Activated T-cell treated with anti-CD3 and anti-CD28 coated beads, Interleukin-2, amount 50 U/mL, for 4 hours (primary cell): ENCODE data around the gene FAM193A. TPM values are rescaled to one million over a fixed set of nuclear protein-coding genes. Genes with fewer than 3 reads are reported as not detected.
"Not testable (repeated sequence)": the region's sequence is repeated elsewhere in the genome, so short reads cannot be mapped to it uniquely, and the experiment has no call there.

Experiments
- ATAC-seq, 2 donors: fragments of 200-7000 bp; cut with Tn5 transposase; one replicate each; pipeline ENCODE4 v1.10.0; 2021
- DNase-seq: peaks from one replicate; pipeline ENCODE4 v3.0.0-alpha.2; 2020
- H3K27me3 Mint-ChIP-seq: one replicate; pipeline ENCODE4 v1.8.0; 2021; ENCODE audit warnings: low read depth, mixed read lengths
- H3K36me3 Mint-ChIP-seq: one replicate; pipeline ENCODE4 v1.8.0; 2022; ENCODE audit warnings: mixed read lengths; ENCODE audit not compliant: insufficient read depth
- H3K4me1 Mint-ChIP-seq: one replicate; pipeline ENCODE4 v1.8.0; 2021; ENCODE audit warnings: low read depth, mixed read lengths
- H3K4me3 Mint-ChIP-seq: one replicate; pipeline ENCODE4 v1.8.0; 2021; ENCODE audit warnings: mild to moderate bottlenecking, moderate library complexity, mixed read lengths
- H3K9me3 Mint-ChIP-seq: one replicate; pipeline ENCODE4 v1.8.0; 2021; ENCODE audit warnings: mixed read lengths
- total RNA-seq, 3 donors: library from RNA; stranded (reverse); gene quantifications; one replicate each; pipeline ENCODE4 v1.2.1, GENCODE V29; 2021

The FAM193A gene
- total RNA-seq, 3 donors from 2014 or later: 24.7 to 25.3 (median 24.9) TPM

GRCh38 chr4:2543580-2544191 is 7.2 kb downstream of the FAM193A start:
- H3K36me3 Mint-ChIP-seq, H3K27me3 Mint-ChIP-seq, ATAC-seq, H3K4me3 Mint-ChIP-seq, H3K9me3 Mint-ChIP-seq, DNase-seq: not testable (repeated sequence)
- peaks cover 28% of the 10 kb centered on the region for H3K4me1 Mint-ChIP-seq

GRCh38 chr4:2545321-2546013 is 9.0 kb downstream of the FAM193A start:
- H3K9me3 Mint-ChIP-seq: no peaks in the 10 kb centered on the region
- no peaks in the 10 kb centered on the region for H3K27me3 Mint-ChIP-seq
- peaks cover 20% of the 10 kb centered on the region for H3K4me1 Mint-ChIP-seq
- H3K4me3 Mint-ChIP-seq: no peak overlapping the region
- peaks cover 5% of the 10 kb centered on the region for H3K36me3 Mint-ChIP-seq
- ATAC-seq: no peak
- DNase-seq: no peak

GRCh38 chr4:2546286-2546823 is 9.9 kb downstream of the FAM193A start:
- Mint-ChIP-seq H3K4me1 (peaks cover 22% of the 10 kb centered on the region), H3K9me3 (no peaks in the 10 kb centered on the region), H3K36me3 (peaks cover 5% of the 10 kb centered on the region), H3K27me3 (no peaks in the 10 kb centered on the region), H3K4me3 (no peak overlapping the region)
- DNase-seq (no peak), ATAC-seq (no peak)

- not testable (repeated sequence) for H3K36me3 Mint-ChIP-seq, ATAC-seq, DNase-seq, H3K4me3 Mint-ChIP-seq, H3K9me3 Mint-ChIP-seq, H3K27me3 Mint-ChIP-seq
- peaks cover 23% of the 10 kb centered on the region for H3K4me1 Mint-ChIP-seq
These were observed 10.7 kb downstream of the FAM193A start for GRCh38 chr4:2546961-2547691.

- ATAC-seq (no peak), DNase-seq (no peak)
- H3K9me3 Mint-ChIP-seq: no peaks in the 10 kb centered on the region
- H3K4me3 Mint-ChIP-seq: no peak overlapping the region
- peaks cover 3% of the 10 kb centered on the region for H3K36me3 Mint-ChIP-seq
- no peaks in the 10 kb centered on the region for H3K27me3 Mint-ChIP-seq
- H3K4me1 Mint-ChIP-seq: peaks cover 35% of the 10 kb centered on the region
These were observed 14.7 kb downstream of the FAM193A start for GRCh38 chr4:2551118-2551517.

DNA sequence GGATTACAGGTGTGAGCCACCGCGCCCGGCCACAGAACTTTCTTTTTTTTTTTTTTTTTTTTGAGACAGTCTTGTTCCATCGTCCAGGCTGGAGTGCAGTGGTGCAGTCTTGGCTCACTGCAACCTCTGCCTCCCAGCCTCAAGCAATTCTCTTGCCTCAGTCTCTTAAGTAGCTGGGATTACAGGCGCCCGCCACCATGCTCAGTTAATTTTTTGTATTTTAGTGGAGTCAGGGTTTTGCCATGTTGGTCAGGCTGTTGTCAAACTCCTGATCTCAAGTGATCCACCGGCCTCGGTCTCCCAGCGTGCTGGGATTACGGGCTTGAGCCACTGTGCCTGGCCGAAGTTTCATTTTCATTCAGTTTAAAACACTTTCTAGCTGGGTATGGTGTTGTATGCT is 16.4 kb downstream of the FAM193A start:
- Mint-ChIP-seq H3K4me1 (peaks cover 36% of the 10 kb centered on the region), H3K4me3 (no peak overlapping the region), H3K36me3 (no peaks in the 10 kb centered on the region), H3K9me3 (no peaks in the 10 kb centered on the region), H3K27me3 (no peaks in the 10 kb centered on the region)
- no peak for DNase-seq
- ATAC-seq: no peak

DNA sequence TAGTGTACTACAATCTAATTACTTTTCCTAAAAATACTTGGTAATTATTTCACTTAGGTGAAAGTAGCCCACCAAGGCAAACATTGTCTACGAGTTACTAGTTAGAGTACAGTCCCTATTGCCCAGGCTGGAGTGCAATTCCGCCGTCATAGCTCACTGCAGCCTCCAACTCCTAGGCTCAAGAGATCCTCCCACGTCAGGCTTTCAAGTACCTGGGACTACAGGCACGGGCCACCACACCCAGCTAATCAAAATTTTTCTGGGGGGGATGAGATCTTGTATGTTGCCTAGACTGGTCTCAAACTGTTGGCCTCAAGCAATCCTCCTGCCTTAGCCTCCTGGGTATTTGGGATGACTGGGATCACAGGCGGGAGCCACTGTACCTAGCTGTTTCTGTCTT is 21.9 kb downstream of the FAM193A start:
- DNase-seq (no peak), ATAC-seq (no peak)
- Mint-ChIP-seq H3K36me3 (peaks cover 5% of the 10 kb centered on the region), H3K9me3 (no peaks in the 10 kb centered on the region), H3K4me1 (peaks cover 38% of the 10 kb centered on the region), H3K27me3 (no peaks in the 10 kb centered on the region), H3K4me3 (no peak overlapping the region)

DNA sequence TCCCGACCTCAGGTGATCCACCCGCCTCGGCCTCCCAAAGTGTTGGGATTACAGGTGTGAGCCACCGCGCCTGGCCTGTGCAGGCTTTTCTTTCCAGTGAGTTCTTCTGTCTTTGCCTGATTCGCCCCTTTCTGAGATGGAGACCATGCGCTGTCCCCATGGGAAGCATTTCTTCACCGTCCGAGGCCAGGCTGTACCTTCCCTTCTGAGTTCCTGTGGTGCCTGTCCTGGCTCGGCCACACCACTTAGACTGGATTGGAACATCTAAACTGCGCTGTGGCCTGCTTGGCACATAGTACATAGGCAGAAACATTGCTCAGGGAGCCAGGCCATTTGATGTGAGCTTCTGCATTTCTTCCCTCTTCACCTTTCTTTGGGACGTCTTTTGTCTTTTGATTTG is 23.7 kb downstream of the FAM193A start:
- H3K27me3 Mint-ChIP-seq: no peaks in the 10 kb centered on the region
- DNase-seq: no peak
- no peaks in the 10 kb centered on the region for H3K9me3 Mint-ChIP-seq
- peaks cover 8% of the 10 kb centered on the region for H3K36me3 Mint-ChIP-seq
- H3K4me3 Mint-ChIP-seq: no peak overlapping the region
- H3K4me1 Mint-ChIP-seq: peaks cover 34% of the 10 kb centered on the region
- ATAC-seq: no peak

DNA sequence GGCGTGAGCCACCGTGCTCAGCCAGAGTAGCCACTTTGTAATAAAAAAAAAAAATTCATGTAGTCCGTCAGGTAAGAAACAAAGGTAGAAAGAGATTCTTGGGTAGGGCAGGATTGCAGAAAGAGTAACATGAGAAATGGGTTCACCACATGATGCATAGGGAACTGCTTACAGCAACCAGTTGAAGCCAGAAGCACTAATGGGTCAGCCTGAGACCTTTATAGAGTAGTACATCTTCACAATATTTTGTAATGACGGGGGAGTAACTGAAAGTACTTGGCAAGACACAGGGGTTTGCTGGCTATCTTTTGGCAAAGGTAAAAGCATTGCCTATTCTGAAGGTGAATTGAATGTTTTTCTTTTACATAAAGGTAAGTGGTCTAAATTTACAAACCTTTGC is 29.1 kb downstream of the FAM193A start:
- Mint-ChIP-seq H3K27me3 (no peaks in the 10 kb centered on the region), H3K4me3 (no peak overlapping the region), H3K9me3 (no peaks in the 10 kb centered on the region), H3K36me3 (peaks cover 12% of the 10 kb centered on the region), H3K4me1 (peaks cover 39% of the 10 kb centered on the region)
- DNase-seq (no peak), ATAC-seq (no peak)

- ATAC-seq (no peak), DNase-seq (no peak)
- Mint-ChIP-seq H3K4me1 (peaks cover 60% of the 10 kb centered on the region), H3K9me3 (no peaks in the 10 kb centered on the region), H3K36me3 (peaks cover 6% of the 10 kb centered on the region), H3K4me3 (no peak overlapping the region), H3K27me3 (no peaks in the 10 kb centered on the region)
These were observed 33.6 kb downstream of the FAM193A start for GRCh38 chr4:2570036-2570435.

- H3K36me3 Mint-ChIP-seq: peaks cover 5% of the 10 kb centered on the region
- ATAC-seq (peak; percentile 98 to 99), DNase-seq (peak; percentile 49)
- no peaks in the 10 kb centered on the region for H3K27me3 Mint-ChIP-seq
- H3K4me3 Mint-ChIP-seq: peak overlapping the region; percentile 39
- H3K4me1 Mint-ChIP-seq: peaks cover 60% of the 10 kb centered on the region
- no peaks in the 10 kb centered on the region for H3K9me3 Mint-ChIP-seq
These were observed 34.2 kb downstream of the FAM193A start for GRCh38 chr4:2570551-2571222.

GRCh38 chr4:2572076-2572475 is 35.6 kb downstream of the FAM193A start:
- Mint-ChIP-seq H3K4me3 (no peak overlapping the region), H3K4me1 (peaks cover 63% of the 10 kb centered on the region), H3K27me3 (no peaks in the 10 kb centered on the region), H3K9me3 (no peaks in the 10 kb centered on the region), H3K36me3 (peaks cover 6% of the 10 kb centered on the region)
- ATAC-seq (no peak), DNase-seq (no peak)

DNA sequence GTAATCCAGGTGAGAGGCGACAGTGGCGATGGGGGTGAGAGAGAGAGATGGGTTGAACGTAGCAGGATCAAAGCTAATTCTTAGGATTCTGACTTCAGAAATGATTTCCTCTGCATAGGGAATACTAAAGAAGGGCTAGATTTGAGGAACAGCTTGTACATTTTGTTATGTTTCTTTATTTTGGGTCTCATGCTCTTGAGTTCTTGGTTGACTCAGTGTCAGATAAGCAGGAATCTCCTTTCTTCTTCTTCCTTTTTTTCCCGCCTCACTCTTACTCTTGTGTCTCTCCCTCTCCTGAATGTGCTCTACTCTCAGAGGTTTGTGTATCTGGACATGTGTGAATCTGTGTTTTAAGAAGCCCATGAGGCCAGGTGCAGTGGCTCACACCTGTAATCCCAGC is 36.4 kb downstream of the FAM193A start:
- DNase-seq (no peak), ATAC-seq (no peak)
- Mint-ChIP-seq H3K9me3 (no peaks in the 10 kb centered on the region), H3K36me3 (peaks cover 7% of the 10 kb centered on the region), H3K4me3 (no peak overlapping the region), H3K4me1 (peaks cover 61% of the 10 kb centered on the region), H3K27me3 (no peaks in the 10 kb centered on the region)

DNA sequence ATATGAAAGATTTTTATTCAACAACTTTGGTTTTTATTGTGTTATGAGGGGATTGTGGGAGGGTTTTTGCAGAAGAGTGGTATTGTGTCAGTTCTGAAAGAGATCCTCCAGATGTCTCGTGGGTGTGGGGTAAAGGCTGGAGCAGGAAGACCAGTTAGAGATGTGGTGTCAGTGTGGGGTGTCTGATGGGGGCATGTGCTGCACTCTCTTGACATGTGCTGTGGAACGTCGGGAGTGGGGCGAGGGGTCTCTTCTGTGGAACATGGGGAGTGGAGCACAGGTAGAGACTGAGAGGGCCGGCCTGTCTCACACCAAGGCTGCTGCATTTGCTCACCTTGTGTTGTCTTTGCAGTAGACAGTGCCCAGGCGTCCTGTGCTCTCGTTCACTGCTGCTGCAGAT is 37.6 kb downstream of the FAM193A start:
- H3K36me3 Mint-ChIP-seq: peaks cover 8% of the 10 kb centered on the region
- H3K9me3 Mint-ChIP-seq: no peaks in the 10 kb centered on the region
- H3K27me3 Mint-ChIP-seq: no peaks in the 10 kb centered on the region
- H3K4me3 Mint-ChIP-seq: no peak overlapping the region
- H3K4me1 Mint-ChIP-seq: peaks cover 56% of the 10 kb centered on the region
- DNase-seq (no peak), ATAC-seq (no peak)
